ENCODE results near the gene ME1. TPM values are rescaled to one million over a fixed set of nuclear protein-coding genes. Genes with fewer than 3 reads are reported as not detected.
"Not testable (repeated sequence)": the region's sequence is repeated elsewhere in the genome, so short reads cannot be mapped to it uniquely, and the experiment has no call there.

Gene ME1
- total RNA-seq (2014; rRNA removed; shearing (Covaris generic); ENCODE audit: low replicate concordance) = 10.4 and 16.3 TPM in 2 replicates

DNA sequence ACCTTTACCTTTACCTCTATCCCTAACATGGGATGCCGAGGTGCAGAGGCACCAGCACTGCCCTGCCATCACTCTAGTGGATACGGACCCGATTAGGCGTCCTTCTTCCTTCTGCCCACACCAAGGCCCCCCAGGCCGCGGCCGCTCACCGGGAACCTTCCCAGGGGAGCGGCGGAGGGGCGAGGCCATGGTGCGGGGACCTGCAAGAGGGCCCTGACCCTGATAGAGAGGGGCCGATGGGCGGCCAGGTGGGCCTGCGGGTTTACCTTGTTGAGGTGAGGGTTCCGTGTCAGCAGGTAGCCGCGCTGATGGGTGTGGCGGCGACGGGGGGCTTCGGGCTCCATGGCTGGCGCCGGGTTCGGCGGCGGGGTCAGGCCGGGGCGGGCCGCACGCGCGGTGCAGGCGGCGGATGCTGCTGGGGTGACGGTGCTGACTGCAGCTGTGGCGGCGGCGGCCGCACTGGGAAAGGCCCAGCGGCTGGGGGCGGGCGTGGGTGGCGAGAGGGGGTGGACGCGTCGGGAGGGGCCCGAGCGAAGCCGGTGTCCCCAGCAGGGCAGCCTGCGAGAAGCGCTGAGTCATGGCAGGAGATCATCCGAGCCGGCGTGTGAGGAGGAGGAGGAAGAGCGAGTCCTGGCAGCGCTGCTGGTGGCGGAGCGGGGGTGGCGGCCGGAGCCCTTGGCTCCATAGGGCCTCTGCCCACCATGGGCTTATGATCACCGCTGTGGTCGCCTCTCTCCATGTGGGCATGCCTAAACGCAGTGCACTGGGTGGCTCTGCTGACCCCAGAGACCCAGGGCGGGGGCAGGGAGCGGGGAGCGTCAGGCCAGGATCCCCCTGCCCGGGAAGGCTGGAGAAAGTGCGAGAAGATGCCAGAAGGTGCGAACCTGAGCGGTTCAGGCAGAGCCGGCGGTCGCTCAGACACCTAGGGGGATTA is at the start of gene ME1:
Gene ME1, minus strand, starts transcription at position 441 of the 934 bp plus-strand sequence. Its CDS starts 97 bp downstream, at position 344.
- no peaks in the 10 kb centered on the region for H3K27me3 ChIP-seq
- peaks cover 12% of the 10 kb centered on the region for H3K36me3 ChIP-seq
- DNase-seq = peak; percentile 94
- peak within 1 kb of the TSS; percentile 75 for H3K4me3 ChIP-seq
- H3K9me3 ChIP-seq = peaks cover 5% of the 10 kb centered on the region; the same call in 1 of the 2 replicates

GRCh38 chr6:83480470-83480869 is 49.6 kb upstream of the ME1 start:
- no peak for DNase-seq
- Histone ChIP-seq H3K9me3 (no peaks in the 10 kb centered on the region), H3K27me3 (0 out of 2 replicates have a peak, but pooled peaks cover 5% of the 10 kb centered on the region), H3K36me3 (no peaks in the 10 kb centered on the region), H3K4me3 (no peak overlapping the region)

DNA sequence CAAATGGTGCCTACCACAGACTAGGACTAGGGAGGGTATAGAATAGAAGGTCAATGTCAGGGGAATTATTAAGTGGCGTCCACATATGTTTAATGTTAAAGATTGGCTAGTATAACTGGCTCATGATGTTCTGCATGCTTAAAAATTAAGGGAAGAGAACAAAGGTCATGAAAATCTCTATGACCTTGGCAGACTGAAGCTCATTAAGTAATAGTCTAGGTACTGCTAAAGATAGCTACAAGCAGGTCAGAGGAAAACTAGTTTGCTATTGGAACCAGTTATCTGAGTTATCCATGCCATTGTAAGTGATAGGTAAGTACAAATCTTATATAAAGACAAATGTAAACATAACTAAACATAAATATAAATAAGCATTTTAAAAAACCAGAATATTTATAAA is 48.5 kb upstream of the ME1 start:
- Histone ChIP-seq H3K4me3 (no peak overlapping the region), H3K36me3 (no peaks in the 10 kb centered on the region), H3K27me3 (0 out of 2 replicates have a peak, but pooled peaks cover 5% of the 10 kb centered on the region), H3K9me3 (no peaks in the 10 kb centered on the region)
- no peak for DNase-seq

DNA sequence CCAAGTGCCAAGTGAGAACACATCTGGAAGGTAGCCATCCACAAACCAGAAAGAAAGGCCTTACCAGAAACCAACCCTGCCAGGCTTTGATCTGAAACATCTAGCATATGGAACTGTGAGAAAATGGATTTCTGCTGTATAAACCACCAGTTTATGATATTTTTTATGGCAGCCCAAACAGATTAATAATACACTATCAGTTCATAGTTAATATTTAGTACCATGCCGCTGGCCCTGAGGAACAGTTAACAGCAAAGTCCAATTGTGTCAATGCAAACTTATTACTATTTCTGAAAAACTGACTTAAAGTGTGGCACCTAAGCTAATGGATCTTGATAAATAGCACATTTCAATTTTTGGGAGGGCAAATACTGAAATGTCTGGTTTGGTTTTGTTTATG is 46.1 kb upstream of the ME1 start:
- no peaks in the 10 kb centered on the region for H3K9me3 ChIP-seq
- H3K4me3 ChIP-seq = no peak overlapping the region
- peak; percentile 1 for DNase-seq
- no peaks in the 10 kb centered on the region for H3K27me3 ChIP-seq
- H3K36me3 ChIP-seq = no peaks in the 10 kb centered on the region

GRCh38 chr6:83474309-83474708 is 43.5 kb upstream of the ME1 start:
- Histone ChIP-seq H3K27me3 (no peaks in the 10 kb centered on the region), H3K9me3 (no peaks in the 10 kb centered on the region), H3K36me3 (no peaks in the 10 kb centered on the region), H3K4me3 (no peak overlapping the region)
- DNase-seq = no peak

DNA sequence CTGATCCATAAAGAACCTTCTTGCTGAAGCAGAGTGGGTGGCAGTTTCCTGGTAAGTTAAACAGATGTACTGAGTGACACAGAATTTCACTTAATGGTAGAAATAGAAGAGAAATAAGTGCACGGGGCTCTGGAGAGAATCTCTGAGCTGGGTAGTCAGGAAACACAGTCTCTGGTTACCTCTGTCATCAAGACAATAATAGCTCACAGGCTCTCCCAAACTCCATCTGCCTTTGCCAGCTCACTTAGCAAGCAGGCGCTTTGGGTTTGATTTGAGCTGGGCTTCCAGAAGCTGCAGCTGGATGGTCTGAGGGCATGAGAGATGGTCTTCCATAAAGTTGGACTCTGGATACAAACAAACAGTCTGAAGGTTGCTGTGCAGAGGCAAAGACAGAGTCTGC is 41.9 kb upstream of the ME1 start:
- Histone ChIP-seq H3K36me3 (no peaks in the 10 kb centered on the region), H3K9me3 (no peaks in the 10 kb centered on the region), H3K4me3 (no peak overlapping the region), H3K27me3 (no peaks in the 10 kb centered on the region; the same call in 1 of the 2 replicates)
- no peak for DNase-seq

GRCh38 chr6:83470587-83470986 is 39.7 kb upstream of the ME1 start:
- no peak for DNase-seq
- Histone ChIP-seq H3K9me3 (no peaks in the 10 kb centered on the region), H3K27me3 (no peaks in the 10 kb centered on the region; the same call in 1 of the 2 replicates), H3K4me3 (no peak overlapping the region), H3K36me3 (no peaks in the 10 kb centered on the region)

DNA sequence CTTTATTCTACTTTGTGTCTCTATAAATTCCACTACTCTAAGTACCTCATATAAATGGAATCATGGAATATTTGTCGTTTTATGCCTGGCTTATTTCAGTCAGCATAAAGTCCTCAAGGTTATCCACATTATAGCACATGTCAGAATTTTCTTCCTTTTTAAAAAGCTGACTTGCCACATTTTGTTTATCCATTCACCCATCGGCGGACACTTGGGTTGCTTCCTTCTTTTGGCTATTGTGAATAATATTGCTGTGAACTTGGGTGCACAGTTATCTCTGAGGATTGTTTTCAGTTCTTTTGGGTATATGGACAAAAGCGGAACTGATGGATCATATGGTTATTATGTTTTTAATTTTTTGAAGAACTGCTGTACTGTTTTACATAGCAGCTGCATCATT is 39.1 kb upstream of the ME1 start:
- H3K9me3 ChIP-seq = no peaks in the 10 kb centered on the region
- no peak for DNase-seq
- no peak overlapping the region for H3K4me3 ChIP-seq

DNA sequence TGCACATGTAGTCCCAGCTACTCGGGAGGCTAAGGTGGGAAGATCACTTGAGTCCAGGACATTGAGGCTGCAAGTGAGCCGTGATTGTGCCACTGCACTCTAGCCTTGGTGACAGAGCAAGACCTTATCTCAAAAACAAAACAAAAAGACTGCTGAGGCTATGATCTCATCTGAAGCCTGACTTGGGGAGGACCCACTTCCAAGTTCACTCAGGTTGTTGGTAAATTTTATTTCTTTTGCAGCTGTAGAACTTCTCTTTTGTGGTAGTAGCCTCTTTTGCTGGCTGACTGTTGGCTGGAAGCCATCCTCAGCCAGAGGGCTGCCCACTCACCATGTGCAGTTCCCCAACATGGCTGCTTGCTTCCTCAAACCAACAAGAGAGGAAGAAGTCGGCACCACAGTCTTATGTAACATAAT is 36.8 kb upstream of the ME1 start:
- H3K9me3 ChIP-seq = no peaks in the 10 kb centered on the region
- H3K27me3 ChIP-seq = no peaks in the 10 kb centered on the region; the same call in 1 of the 2 replicates
- H3K4me3 ChIP-seq = no peak overlapping the region
- no peaks in the 10 kb centered on the region for H3K36me3 ChIP-seq
- DNase-seq = no peak

More for the DNA sequence above, 39.1 kb upstream of the ME1 start:
- H3K36me3 ChIP-seq = no peaks in the 10 kb centered on the region
- no peaks in the 10 kb centered on the region; the same call in 1 of the 2 replicates for H3K27me3 ChIP-seq

DNA sequence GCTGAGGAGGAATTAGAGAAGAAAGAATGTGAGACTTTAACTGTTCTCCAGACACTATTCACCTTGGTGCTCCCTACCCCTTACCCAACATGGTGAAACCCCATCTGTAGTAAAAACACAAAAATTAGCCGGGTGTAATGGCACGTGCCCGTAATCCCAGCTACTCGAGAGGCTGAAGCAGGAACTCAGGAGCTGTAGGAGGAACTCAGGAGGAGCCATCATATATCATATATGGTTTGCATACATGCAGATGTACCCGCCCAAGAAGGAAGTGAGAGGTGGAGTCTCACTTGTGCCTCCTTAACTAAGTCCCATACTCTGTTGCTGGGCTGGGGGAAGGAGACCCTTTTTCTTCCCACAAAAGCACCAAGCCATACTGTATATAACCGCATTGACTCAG is 35.5 kb upstream of the ME1 start:
- Histone ChIP-seq H3K36me3 (no peaks in the 10 kb centered on the region), H3K27me3 (no peaks in the 10 kb centered on the region; the same call in 1 of the 2 replicates), H3K9me3 (no peaks in the 10 kb centered on the region), H3K4me3 (no peak overlapping the region)
- no peak for DNase-seq

DNA sequence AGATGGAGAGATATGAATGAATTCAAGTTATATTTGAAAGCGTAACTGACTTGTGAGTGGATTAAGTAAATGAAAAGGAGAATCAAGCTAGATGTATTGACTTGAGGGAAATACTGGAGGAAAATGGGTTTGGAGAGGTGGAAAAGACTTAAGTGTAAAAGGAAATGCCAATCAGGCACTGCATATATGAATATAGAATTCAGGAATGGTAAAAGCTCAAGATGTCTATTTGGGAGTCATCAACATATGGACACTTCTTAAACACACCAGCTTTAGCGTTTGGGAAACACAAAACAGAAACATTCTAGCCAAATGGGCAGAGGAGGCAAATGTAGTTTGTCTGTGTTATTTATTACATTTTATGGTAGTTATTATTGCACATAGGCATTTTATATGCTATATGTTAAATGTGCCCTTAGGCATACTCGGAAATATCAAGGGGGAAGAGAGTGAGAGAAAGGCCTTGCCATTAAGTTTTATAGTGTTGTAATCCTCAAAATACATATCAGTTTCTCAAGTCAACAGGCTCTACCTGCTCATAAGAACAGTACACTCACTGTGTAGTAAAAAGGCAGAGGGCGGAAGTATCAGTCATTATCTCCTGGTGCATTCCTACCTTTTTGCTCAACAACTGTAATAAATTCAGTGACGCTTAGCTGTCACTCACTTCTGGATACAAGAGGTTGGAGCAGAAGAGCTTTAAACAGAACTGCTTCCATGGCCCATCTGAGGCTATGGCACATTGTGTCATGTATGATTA is 33.7 kb upstream of the ME1 start:
- no peak overlapping the region for H3K4me3 ChIP-seq
- H3K36me3 ChIP-seq = no peaks in the 10 kb centered on the region
- no peaks in the 10 kb centered on the region for H3K9me3 ChIP-seq
- no peak for DNase-seq
- H3K27me3 ChIP-seq = no peaks in the 10 kb centered on the region; the same call in 1 of the 2 replicates

- Histone ChIP-seq H3K27me3 (no peaks in the 10 kb centered on the region; the same call in 1 of the 2 replicates), H3K4me3 (no peak overlapping the region), H3K36me3 (no peaks in the 10 kb centered on the region), H3K9me3 (no peaks in the 10 kb centered on the region)
- no peak for DNase-seq
Measured at GRCh38 chr6:83463886-83464285, 33.0 kb upstream of the ME1 start.

DNA sequence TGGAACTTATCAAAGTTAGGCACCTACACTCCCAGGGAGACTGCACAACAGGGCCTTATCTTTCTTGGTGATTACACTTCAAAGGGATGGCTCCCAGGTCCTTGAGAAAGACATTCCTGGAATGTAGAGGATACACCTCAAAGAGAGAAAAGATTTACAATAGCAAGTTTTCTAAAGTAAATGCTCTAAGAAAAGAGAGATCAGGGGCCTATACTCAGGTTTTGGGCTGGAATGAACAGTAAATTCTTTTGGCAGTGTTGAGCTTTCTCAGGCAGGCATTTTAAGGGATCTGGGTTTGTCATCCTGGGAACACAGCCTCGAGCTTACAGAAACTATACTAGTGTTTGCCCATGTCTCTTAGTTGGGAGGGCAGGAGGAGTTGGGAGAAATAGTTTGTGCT is 31.7 kb upstream of the ME1 start:
- no peaks in the 10 kb centered on the region for H3K36me3 ChIP-seq
- no peak overlapping the region for H3K4me3 ChIP-seq
- no peaks in the 10 kb centered on the region for H3K9me3 ChIP-seq
- DNase-seq = no peak
- H3K27me3 ChIP-seq = no peaks in the 10 kb centered on the region

GRCh38 chr6:83461438-83461837 is 30.6 kb upstream of the ME1 start:
- DNase-seq = no peak
- no peaks in the 10 kb centered on the region for H3K9me3 ChIP-seq

GRCh38 chr6:83459663-83460062 is 28.8 kb upstream of the ME1 start:
- Histone ChIP-seq H3K27me3 (no peaks in the 10 kb centered on the region), H3K4me3 (no peak overlapping the region), H3K36me3 (no peaks in the 10 kb centered on the region), H3K9me3 (no peaks in the 10 kb centered on the region)
- no peak for DNase-seq

More at GRCh38 chr6:83461438-83461837, 30.6 kb upstream of the ME1 start:
- H3K36me3 ChIP-seq = no peaks in the 10 kb centered on the region
- H3K27me3 ChIP-seq = no peaks in the 10 kb centered on the region
- no peak overlapping the region for H3K4me3 ChIP-seq

DNA sequence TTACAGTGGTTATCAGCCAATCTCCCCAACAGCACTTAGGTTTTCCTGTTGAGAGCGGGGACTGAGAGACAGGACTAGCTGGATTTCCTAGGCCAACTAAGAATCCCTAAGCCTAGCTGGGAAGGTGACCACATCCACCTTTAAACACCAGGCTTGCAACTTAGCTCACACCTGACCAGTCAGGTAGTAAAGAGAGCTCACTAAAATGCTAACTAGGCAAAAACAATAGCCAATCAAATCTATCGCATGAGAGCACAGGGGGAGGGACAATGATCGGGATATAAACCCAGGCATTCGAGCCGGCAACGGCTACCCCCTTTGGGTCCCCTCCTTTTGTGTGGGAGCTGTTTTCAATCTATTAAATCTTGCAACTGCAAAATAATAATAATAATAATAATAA is 19.2 kb upstream of the ME1 start:
- H3K9me3 ChIP-seq, H3K27me3 ChIP-seq, H3K36me3 ChIP-seq, H3K4me3 ChIP-seq, DNase-seq: not testable (repeated sequence)

DNA sequence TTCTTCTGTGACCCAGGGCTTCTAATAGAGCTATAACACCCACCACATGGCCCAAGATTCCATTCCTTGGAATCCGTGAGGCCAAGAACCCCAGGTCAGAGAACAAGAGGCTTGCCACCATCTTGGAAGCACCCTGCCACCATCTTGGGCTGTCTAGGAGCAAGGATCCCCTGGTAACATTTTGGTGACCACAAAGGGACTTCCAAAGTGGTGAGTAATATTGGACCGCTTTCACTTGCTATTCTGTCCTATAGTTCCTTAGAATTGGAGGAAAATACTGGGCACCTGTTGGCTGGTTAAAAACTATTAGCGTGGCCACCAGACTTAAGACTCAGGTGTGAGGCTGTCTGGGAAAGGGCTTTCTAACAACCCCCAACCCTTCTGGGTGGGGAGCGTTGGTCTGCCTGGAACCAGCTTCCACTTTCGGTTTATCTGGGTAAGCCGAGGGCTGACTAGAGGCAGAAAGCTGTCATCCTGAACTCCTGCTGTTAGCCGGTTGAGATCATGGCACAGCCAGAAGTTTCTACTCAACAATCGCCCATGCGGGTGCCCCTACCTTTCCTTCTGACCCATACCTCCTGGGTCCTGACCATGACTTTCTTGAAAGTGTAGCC is 13.3 kb upstream of the ME1 start:
- H3K27me3 ChIP-seq, DNase-seq, H3K9me3 ChIP-seq, H3K4me3 ChIP-seq, H3K36me3 ChIP-seq: not testable (repeated sequence)
